Astrocyte (in vitro differentiated cells and primary cell): ENCODE data around the gene CGREF1. TPM values are rescaled to one million over a fixed set of nuclear protein-coding genes. Genes with fewer than 3 reads are reported as not detected.

ENCODE experiments used
- DNase-seq: peaks from one replicate; pipeline ENCODE4 v3.0.0-alpha.2; 2010; ENCODE audit warnings: low read depth
- FAIRE-seq: peaks from 2 replicates; lab custom pipeline; 2011; peaks lifted over from hg19 to GRCh38; lab: Jason Lieb, UNC
- H2AFZ ChIP-seq: 2 replicates; pipeline ENCODE4 v1.6.0; 2012; ENCODE audit warnings: low read depth, low read length, inconsistent platforms
- H3K27ac ChIP-seq: 2 replicates; pipeline ENCODE4 v1.5.1; 2011; ENCODE audit warnings: low read depth, low read length, inconsistent platforms
- H3K27me3 ChIP-seq: 2 replicates; pipeline ENCODE4 v1.6.0; 2011; ENCODE audit warnings: low read length, inconsistent platforms; ENCODE audit not compliant: insufficient read depth
- H3K36me3 ChIP-seq: 2 replicates; pipeline ENCODE4 v1.5.1; 2011; ENCODE audit warnings: low read length, inconsistent platforms; ENCODE audit not compliant: insufficient read depth
- H3K4me1 ChIP-seq: 2 replicates; pipeline ENCODE4 v1.5.1; 2011; ENCODE audit warnings: low read length, inconsistent platforms; ENCODE audit not compliant: insufficient read depth
- H3K4me2 ChIP-seq: 2 replicates; pipeline ENCODE4 v1.6.0; 2012; ENCODE audit warnings: low read length, inconsistent platforms
- H3K4me3 ChIP-seq: 2 replicates; pipeline ENCODE4 v1.5.1; 2011; ENCODE audit warnings: low read depth, mild to moderate bottlenecking, low read length, inconsistent platforms; ENCODE audit not compliant: insufficient read depth
- H3K79me2 ChIP-seq: 2 replicates; pipeline ENCODE4 v1.6.0; 2012; ENCODE audit warnings: mild to moderate bottlenecking, low read length, inconsistent platforms; ENCODE audit not compliant: insufficient read depth
- H3K9ac ChIP-seq: 2 replicates; pipeline ENCODE4 v1.6.0; 2012; ENCODE audit warnings: mild to moderate bottlenecking, low read length, inconsistent platforms
- H3K9me3 ChIP-seq: 2 replicates; pipeline ENCODE4 v1.5.1; 2012; ENCODE audit warnings: low read depth, mild to moderate bottlenecking, low read length, inconsistent platforms; ENCODE audit not compliant: insufficient read depth
- H4K20me1 ChIP-seq: 2 replicates; pipeline ENCODE4 v1.6.0; 2012; ENCODE audit warnings: low read length, inconsistent platforms; ENCODE audit not compliant: insufficient read depth
- H3K27ac Mint-ChIP-seq: one replicate; pipeline ENCODE4 v1.8.0; 2021; ENCODE audit warnings: mild to moderate bottlenecking, mixed read lengths; ENCODE audit not compliant: unreplicated experiment
- H3K27me3 Mint-ChIP-seq: one replicate; pipeline ENCODE4 v1.8.0; 2021; ENCODE audit warnings: low read depth, mixed read lengths; ENCODE audit not compliant: unreplicated experiment
- H3K36me3 Mint-ChIP-seq: one replicate; pipeline ENCODE4 v1.8.0; 2021; ENCODE audit warnings: low read depth, mixed read lengths; ENCODE audit not compliant: unreplicated experiment
- H3K4me1 Mint-ChIP-seq: one replicate; pipeline ENCODE4 v1.8.0; 2021; ENCODE audit warnings: low read depth, mixed read lengths; ENCODE audit not compliant: unreplicated experiment
- H3K4me3 Mint-ChIP-seq: one replicate; pipeline ENCODE4 v1.8.0; 2021; ENCODE audit warnings: mild to moderate bottlenecking, moderate library complexity, mixed read lengths; ENCODE audit not compliant: unreplicated experiment
- H3K9me3 Mint-ChIP-seq: one replicate; pipeline ENCODE4 v1.8.0; 2021; ENCODE audit warnings: mild to moderate bottlenecking, mixed read lengths; ENCODE audit not compliant: unreplicated experiment
- EZH2 ChIP-seq: IDR thresholded peaks from 2 replicates; pipeline ENCODE4 v1.6.1; 2012; ENCODE audit warnings: mild to moderate bottlenecking, low read length, inconsistent platforms; ENCODE audit not compliant: insufficient read depth
- total RNA-seq: library from RNA; stranded (reverse); gene quantifications from 2 replicates; pipeline ENCODE4 v1.2.1, GENCODE V29; 2021
- TF ChIP-seq, protein P1 (sequence below): IDR thresholded peaks from 2 replicates; pipeline ENCODE4 v1.5.1; 2011; ENCODE audit warnings: low read depth, mild to moderate bottlenecking, inconsistent platforms, low read length, moderate library complexity; ENCODE audit not compliant: insufficient read depth

CGREF1 gene
- total RNA-seq, 1 donor from 2014 or later: 1.8 TPM

DNA sequence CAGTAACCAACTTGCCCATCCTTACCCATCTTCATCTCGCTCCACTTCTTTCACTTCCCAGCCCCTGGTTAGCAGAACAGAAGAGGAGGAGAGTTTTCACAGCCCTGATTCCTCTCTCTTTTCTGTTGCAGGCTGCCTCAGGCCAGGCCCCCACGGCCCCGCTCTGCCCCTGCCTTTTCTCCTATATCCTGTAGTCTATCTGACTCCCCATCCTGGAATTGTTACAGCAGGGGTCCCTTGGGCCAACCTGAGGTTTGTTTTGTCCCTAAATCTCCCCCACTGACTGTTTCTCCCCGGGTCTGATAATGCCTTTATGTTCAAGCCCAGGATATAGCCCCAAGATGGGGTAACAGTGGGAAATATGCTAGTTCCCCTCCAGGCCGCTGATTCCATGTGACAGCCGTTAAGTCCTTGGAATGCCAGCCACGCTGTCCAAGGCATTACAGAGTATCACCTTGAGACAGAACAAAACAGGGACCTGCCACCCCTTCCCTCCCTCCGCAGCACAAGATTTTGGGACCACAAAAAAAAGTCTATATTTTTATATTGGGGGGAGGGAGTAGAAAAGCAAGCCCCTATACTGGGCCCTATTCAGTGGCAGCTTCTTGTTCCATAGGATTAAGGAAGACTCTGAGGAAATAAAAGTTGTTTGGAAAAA lies 48.8 kb downstream of the CGREF1 start:
- H3K27me3 ChIP-seq: no peaks in the 10 kb centered on the region
- peaks cover 51% of the 10 kb centered on the region for H4K20me1 ChIP-seq
- peak overlapping the region; percentile 98 for H3K4me3 ChIP-seq
- no peaks in the 10 kb centered on the region for H3K9me3 ChIP-seq
- H3K36me3 ChIP-seq: peaks cover 32% of the 10 kb centered on the region
- peaks cover 33% of the 10 kb centered on the region for H3K4me1 Mint-ChIP-seq
- H3K9me3 Mint-ChIP-seq: no peaks in the 10 kb centered on the region
- H3K4me2 ChIP-seq: peak overlapping the region; percentile 97
- no peak overlapping the region for H3K27ac ChIP-seq
- TF ChIP-seq EZH2: no peak
- TF ChIP-seq, protein P1, sequence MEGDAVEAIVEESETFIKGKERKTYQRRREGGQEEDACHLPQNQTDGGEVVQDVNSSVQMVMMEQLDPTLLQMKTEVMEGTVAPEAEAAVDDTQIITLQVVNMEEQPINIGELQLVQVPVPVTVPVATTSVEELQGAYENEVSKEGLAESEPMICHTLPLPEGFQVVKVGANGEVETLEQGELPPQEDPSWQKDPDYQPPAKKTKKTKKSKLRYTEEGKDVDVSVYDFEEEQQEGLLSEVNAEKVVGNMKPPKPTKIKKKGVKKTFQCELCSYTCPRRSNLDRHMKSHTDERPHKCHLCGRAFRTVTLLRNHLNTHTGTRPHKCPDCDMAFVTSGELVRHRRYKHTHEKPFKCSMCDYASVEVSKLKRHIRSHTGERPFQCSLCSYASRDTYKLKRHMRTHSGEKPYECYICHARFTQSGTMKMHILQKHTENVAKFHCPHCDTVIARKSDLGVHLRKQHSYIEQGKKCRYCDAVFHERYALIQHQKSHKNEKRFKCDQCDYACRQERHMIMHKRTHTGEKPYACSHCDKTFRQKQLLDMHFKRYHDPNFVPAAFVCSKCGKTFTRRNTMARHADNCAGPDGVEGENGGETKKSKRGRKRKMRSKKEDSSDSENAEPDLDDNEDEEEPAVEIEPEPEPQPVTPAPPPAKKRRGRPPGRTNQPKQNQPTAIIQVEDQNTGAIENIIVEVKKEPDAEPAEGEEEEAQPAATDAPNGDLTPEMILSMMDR: no peak
- peak overlapping the region; percentile 94 for H3K27ac Mint-ChIP-seq
- peak overlapping the region; percentile 98 for H3K4me3 Mint-ChIP-seq
- DNase-seq: no peak
- peaks cover 47% of the 10 kb centered on the region for H3K4me1 ChIP-seq
- peaks cover 20% of the 10 kb centered on the region for H3K36me3 Mint-ChIP-seq
- peaks cover 51% of the 10 kb centered on the region for H3K79me2 ChIP-seq
- H3K27me3 Mint-ChIP-seq: no peaks in the 10 kb centered on the region
- FAIRE-seq: no peak
- H2AFZ ChIP-seq: no peak overlapping the region
- peak overlapping the region; percentile 96 for H3K9ac ChIP-seq

DNA sequence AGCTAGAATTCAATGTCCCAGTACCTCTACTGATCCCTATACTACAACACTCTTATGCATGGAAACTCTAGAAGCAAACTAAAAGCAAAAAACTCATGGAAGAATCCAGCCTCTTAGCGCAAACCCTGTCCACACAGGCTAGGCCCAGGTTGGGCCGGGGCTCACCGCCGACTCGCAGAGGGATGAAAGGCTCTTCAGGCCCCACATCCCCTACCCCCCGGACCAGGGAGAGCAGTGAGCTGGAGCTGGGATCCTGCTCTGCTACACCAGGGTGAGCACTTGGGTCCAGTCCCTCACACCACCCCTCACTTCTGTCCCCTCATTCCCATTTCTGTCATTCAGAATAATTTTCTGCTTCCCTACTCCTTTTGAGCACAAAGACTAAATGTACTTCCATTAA lies 49.5 kb downstream of the CGREF1 start:
- H3K4me3 Mint-ChIP-seq: peak overlapping the region; percentile 98
- DNase-seq: no peak
- no peak overlapping the region for H3K27ac ChIP-seq
- peak overlapping the region; percentile 88 for H3K27ac Mint-ChIP-seq
- H3K4me1 ChIP-seq: peaks cover 42% of the 10 kb centered on the region
- no peak for FAIRE-seq
- H3K36me3 Mint-ChIP-seq: peaks cover 21% of the 10 kb centered on the region
- H4K20me1 ChIP-seq: peaks cover 53% of the 10 kb centered on the region
- H2AFZ ChIP-seq: no peak overlapping the region
- H3K9me3 Mint-ChIP-seq: no peaks in the 10 kb centered on the region
- H3K27me3 Mint-ChIP-seq: no peaks in the 10 kb centered on the region
- peak overlapping the region; percentile 96 for H3K9ac ChIP-seq
- TF ChIP-seq EZH2: no peak
- TF ChIP-seq, protein P1: no peak
- no peaks in the 10 kb centered on the region for H3K9me3 ChIP-seq
- peaks cover 52% of the 10 kb centered on the region for H3K79me2 ChIP-seq
- peak overlapping the region; percentile 97 for H3K4me2 ChIP-seq
- peaks cover 35% of the 10 kb centered on the region for H3K36me3 ChIP-seq
- H3K4me3 ChIP-seq: peak overlapping the region; percentile 98
- no peaks in the 10 kb centered on the region for H3K27me3 ChIP-seq
- H3K4me1 Mint-ChIP-seq: peaks cover 29% of the 10 kb centered on the region

DNA sequence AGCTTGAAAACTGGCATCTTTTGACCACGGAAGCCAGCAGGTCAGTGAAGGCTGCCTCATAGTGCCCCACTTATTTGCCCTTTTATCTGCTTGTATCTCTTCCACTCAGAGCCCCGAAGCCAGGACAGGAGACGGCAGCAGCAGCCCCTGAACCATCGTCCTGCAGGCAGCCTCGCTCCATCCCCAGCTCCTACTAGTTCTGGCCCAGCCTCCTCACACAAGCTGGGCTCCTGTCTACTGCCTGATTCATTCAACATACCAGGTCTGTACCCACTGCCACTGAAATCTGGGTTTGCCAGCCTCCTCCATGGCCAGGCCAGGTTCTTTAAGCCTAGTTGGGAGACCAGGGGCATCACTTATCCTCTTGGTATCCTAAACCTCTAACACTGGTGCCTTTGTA lies 51.5 kb downstream of the CGREF1 start:
- Histone ChIP-seq H3K4me3 (no peak overlapping the region), H3K27me3 (no peaks in the 10 kb centered on the region), H3K9me3 (no peaks in the 10 kb centered on the region), H3K4me1 (peaks cover 28% of the 10 kb centered on the region), H3K79me2 (peaks cover 52% of the 10 kb centered on the region), H4K20me1 (peaks cover 68% of the 10 kb centered on the region), H3K27ac (no peak overlapping the region), H3K9ac (no peak overlapping the region), H2AFZ (no peak overlapping the region), H3K4me2 (no peak overlapping the region), H3K36me3 (peaks cover 35% of the 10 kb centered on the region)
- no peak for TF ChIP-seq EZH2
- TF ChIP-seq, protein P1: no peak
- Mint-ChIP-seq H3K36me3 (peaks cover 23% of the 10 kb centered on the region), H3K27me3 (no peaks in the 10 kb centered on the region), H3K9me3 (no peaks in the 10 kb centered on the region), H3K4me1 (peaks cover 24% of the 10 kb centered on the region), H3K27ac (no peak overlapping the region), H3K4me3 (no peak overlapping the region)
- no peak for DNase-seq
- no peak for FAIRE-seq
